AG04449 (cell line): ENCODE measurements around the gene ALG12.

Experiments
- CTCF ChIA-PET: fragments of 350-600 bp; formaldehyde crosslinking; extraction: SDS; loops from one replicate; lab custom pipeline; 2021; ENCODE audit warnings: antibody characterized with exemption; lab: Yijun Ruan, JAX
- POLR2A ChIA-PET: fragments of 400-600, 350-600 bp; formaldehyde crosslinking; extraction: SDS; loops from one replicate; lab custom pipeline; 2020; ENCODE audit warnings: antibody characterized with exemption, inconsistent platforms; lab: Yijun Ruan, JAX
- DNase-seq: peaks from one replicate; pipeline ENCODE4 v3.0.0-alpha.2; 2010; ENCODE audit warnings: low read depth, low spot score
- H3K4me3 ChIP-seq: 2 replicates; pipeline ENCODE4 v1.5.1; 2011; ENCODE audit warnings: low read depth, mild to moderate bottlenecking, control low read depth, low read length
- TF ChIP-seq, protein P1 (sequence below): IDR thresholded peaks from one replicate; pipeline ENCODE4 v1.5.1; 2011; ENCODE audit warnings: mild to moderate bottlenecking, moderate library complexity, low read length, control low read depth, inconsistent platforms; ENCODE audit not compliant: insufficient read depth; ENCODE audit errors: missing control alignments

ALG12 gene

DNA sequence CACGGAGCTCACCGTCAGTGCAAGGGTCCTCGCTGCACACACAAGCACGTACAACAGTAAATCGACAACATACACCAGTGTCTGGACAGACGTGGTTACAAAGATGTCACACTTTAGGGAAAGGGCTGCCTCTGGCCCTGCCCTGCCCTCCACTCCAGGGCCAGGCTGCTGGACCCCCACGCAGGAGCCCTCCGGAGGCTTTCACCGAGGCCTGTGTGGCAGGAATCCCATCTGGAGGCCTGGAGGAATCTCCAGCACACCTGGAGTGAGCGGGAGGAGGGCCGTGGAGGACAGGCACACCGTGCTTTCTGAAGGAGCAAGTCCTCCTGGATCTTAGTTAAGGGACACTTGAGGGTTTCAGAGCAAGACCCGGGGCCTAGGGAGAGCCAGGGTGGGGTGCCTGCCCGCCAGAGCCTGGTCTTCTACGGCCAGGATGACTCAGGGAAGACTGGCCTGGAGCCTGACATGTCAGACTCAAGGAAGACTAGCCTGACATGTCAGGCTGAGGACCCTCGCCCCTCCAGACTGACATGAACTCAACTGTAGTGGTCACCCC lies 40.2 kb upstream of the ALG12 start:
- DNase-seq: no peak
- H3K4me3 ChIP-seq: no peak overlapping the region
- TF ChIP-seq, protein P1, sequence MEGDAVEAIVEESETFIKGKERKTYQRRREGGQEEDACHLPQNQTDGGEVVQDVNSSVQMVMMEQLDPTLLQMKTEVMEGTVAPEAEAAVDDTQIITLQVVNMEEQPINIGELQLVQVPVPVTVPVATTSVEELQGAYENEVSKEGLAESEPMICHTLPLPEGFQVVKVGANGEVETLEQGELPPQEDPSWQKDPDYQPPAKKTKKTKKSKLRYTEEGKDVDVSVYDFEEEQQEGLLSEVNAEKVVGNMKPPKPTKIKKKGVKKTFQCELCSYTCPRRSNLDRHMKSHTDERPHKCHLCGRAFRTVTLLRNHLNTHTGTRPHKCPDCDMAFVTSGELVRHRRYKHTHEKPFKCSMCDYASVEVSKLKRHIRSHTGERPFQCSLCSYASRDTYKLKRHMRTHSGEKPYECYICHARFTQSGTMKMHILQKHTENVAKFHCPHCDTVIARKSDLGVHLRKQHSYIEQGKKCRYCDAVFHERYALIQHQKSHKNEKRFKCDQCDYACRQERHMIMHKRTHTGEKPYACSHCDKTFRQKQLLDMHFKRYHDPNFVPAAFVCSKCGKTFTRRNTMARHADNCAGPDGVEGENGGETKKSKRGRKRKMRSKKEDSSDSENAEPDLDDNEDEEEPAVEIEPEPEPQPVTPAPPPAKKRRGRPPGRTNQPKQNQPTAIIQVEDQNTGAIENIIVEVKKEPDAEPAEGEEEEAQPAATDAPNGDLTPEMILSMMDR: no peak
- CTCF ChIA-PET: no interaction called here
- POLR2A ChIA-PET: no interaction called here

DNA sequence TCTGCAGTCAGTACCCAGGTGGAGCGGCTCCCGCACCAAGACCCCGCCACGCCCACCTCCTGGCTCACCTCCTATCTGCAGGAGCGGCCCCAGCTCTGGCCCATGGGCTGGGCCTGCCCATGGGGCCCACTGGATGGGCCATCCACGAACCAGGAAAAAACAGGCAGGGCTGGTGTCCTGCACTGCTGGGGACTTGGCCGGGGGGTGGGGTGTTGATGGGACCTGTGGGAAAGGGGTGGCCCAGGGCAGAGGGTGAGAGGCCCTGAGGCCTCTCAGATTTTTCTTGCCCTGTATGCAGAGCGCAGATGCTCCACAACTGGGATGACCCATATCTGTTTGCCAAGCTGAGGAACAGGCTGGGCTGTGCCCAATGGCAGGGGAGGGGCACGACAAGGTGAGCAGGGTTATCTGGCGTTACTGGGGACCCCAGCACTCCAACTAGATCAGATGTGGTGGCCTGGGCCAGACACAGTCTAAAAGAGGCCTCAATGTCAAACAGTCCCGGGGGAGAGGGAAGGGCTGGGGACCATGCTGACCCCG lies 39.7 kb upstream of the ALG12 start:
- CTCF ChIA-PET: no interaction called here
- DNase-seq: no peak
- H3K4me3 ChIP-seq: no peak overlapping the region
- POLR2A ChIA-PET: no interaction called here
- TF ChIP-seq, protein P1: no peak

DNA sequence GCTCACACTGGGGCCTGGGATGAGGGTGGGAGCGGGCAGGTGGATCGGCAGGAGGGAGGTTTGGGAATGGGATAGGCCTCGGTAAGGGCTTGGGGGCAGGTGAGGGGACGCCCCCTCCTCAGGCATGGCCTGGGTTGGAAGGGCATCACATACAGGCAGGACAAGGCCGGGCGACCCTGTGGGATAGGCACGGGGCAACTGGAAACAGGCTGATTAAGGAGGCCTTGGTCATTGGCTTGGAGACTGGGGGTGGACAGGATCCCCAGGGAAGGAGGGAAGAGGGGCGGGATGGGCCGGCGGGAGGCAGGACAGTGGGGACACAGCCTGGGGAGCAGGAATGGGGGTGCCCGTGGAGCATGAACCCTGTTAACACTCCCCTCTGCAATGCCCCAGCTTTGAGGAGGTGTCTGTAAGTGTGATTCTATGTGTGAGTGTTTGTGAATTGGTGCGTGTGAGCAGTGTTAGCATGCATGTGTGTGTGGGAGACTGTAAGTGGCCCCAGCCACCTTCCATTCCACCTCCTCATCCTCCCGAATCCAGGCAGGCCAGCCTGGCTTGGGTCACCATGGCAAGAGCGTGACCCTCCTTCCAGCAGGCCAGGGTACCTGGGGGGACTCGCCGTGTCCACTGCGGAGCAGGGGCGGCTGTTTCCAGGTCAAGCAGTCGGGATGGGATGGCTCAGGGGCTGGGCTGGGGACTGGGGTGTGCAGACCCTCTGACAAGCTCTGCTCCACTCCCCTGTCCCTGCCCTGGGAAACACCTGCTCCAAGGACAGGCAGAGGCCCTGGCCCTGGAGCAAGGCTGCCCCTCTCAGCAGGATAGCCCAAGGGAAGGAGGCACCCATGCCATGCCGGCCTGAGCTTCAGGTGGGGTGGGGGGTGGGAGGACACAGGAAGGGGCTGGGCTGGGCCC lies 38.9 kb upstream of the ALG12 start:
- POLR2A ChIA-PET: no interaction called here

DNA sequence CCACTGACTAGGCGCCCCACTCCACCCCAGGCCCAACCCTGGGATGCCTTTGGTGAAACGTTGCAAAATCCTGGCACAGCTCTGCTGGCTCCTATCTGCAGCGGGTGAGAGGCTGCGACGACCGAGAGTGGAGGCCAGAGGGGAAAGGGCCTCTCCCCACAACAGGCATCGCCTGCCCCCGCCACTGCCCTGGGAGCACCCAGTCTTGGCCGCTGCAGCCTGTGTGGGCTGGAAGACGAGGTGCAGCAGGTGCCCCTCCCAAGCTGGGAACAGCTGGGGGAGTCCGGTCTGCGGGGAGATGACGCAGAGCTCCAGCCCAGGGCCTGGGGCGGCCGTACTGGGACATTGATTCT lies 38.2 kb upstream of the ALG12 start:
- CTCF ChIA-PET: interaction anchor here (1.1 to 2.3 kb wide), 2 partner anchors 26 to 74 kb away, joined by 3 to 7 read pairs; no protein-coding TSS in a partner anchor

More for the DNA sequence above, 38.9 kb upstream of the ALG12 start:
- DNase-seq: no peak
- CTCF ChIA-PET: no interaction called here
- no peak overlapping the region for H3K4me3 ChIP-seq
- TF ChIP-seq, protein P1: no peak

DNA sequence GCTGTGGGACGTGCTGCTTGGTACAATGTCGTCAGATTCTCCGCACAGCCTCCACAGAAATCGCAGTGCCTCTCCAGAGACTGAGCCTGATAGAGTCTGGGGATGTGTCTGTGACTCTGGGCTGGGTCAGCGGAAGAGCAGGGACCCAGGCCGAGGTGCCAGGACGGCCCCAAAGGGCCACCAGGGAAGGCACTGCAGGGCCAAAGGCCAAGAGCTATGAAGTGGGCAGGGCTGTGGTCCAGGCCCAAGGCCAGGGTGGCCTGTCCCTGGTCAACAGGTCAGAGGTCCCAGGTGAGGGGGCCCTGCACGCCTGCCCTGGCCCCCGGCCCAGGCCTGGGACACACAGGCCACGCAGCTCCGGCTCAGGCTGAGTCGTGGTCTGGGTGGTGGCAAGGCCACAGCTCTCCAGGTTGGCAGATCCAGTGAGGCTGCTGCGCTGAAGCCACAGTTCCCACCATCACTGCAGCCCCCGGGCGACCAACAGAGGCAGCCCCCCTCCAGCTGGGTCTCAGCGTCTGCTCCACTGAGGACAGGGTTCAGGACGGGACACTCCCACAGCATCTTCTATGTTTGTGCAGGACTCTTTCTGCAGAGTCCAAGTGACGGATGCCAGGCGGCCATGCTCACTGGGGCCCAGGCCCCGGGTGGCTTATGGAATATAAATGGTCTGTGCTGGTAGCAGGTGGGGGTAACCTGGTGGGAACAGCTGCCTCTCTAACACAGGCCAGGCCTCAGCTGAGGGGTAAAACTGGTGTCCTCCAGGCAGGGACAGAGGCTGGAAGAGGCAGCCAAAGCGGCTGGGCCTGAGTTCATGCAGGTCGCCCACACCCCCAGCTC lies 37.6 kb upstream of the ALG12 start:
- DNase-seq: no peak
- POLR2A ChIA-PET: interaction anchor here (0.5 kb wide), 1 partner anchor 218 kb away, joined by 3 read pairs; no protein-coding TSS in a partner anchor
- TF ChIP-seq, protein P1: no peak
- no peak overlapping the region for H3K4me3 ChIP-seq
- CTCF ChIA-PET: interaction anchor here (1.1 to 2.3 kb wide), 2 partner anchors 26 to 74 kb away, joined by 3 to 7 read pairs; no protein-coding TSS in a partner anchor

More for the DNA sequence above, 38.2 kb upstream of the ALG12 start:
- DNase-seq: no peak
- TF ChIP-seq, protein P1: no peak
- POLR2A ChIA-PET: no interaction called here
- H3K4me3 ChIP-seq: no peak overlapping the region
